LNCaP clone FGC (cell line): ENCODE measurements around the gene FBXO31.

Source experiments
- DNase-seq: peaks from one replicate; pipeline ENCODE4 v3.0.0-alpha.2; 2011; ENCODE audit warnings: low read depth
- H3K4me3 ChIP-seq: 2 replicates; pipeline ENCODE4 v1.5.1; 2011; ENCODE audit warnings: mild to moderate bottlenecking, low read depth, low read length, control low read depth
- CTCF ChIP-seq: IDR thresholded peaks from 2 replicates; pipeline ENCODE4 v1.5.1; 2012; ENCODE audit warnings: mild to moderate bottlenecking; ENCODE audit not compliant: control insufficient read depth, insufficient read depth; ENCODE audit errors: extremely low read depth

FBXO31 gene, protein sequence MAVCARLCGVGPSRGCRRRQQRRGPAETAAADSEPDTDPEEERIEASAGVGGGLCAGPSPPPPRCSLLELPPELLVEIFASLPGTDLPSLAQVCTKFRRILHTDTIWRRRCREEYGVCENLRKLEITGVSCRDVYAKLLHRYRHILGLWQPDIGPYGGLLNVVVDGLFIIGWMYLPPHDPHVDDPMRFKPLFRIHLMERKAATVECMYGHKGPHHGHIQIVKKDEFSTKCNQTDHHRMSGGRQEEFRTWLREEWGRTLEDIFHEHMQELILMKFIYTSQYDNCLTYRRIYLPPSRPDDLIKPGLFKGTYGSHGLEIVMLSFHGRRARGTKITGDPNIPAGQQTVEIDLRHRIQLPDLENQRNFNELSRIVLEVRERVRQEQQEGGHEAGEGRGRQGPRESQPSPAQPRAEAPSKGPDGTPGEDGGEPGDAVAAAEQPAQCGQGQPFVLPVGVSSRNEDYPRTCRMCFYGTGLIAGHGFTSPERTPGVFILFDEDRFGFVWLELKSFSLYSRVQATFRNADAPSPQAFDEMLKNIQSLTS

DNA sequence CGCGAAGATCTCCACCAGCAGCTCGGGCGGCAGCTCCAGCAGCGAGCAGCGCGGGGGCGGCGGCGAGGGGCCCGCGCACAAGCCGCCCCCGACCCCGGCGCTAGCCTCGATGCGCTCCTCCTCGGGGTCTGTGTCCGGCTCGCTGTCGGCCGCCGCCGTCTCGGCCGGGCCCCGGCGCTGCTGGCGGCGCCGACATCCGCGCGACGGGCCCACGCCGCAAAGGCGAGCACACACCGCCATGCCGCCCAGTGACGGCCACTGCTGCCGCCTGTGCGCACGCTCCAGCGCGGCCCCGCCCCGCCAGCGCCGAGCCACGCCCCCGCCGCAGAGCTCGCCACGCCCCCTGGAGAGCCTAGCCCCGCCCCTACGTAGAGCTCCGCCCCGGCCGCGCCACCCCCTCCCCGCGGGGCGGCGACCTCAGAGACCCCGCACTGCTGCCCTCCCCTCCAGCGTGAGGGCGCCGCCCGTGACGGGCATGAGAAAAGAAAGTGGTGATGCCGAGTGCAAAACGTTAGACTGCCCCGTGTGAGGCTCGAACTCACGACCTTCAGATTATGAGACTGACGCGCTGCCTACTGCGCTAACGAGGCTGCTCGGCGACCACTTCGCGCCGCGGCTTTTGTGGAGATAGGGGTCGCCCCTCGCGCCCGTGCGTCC is at the start of gene FBXO31:
TSS of gene FBXO31 (minus strand) at position 272 of the 657 bp plus-strand sequence. CDS start at position 240, 32 bp downstream.
- H3K4me3 ChIP-seq, result peak within 1 kb of the TSS; percentile 77
- TF ChIP-seq CTCF, result no peak
- DNase-seq, result no peak

GRCh38 chr16:87432330-87432915 is 48.8 kb upstream of the FBXO31 start:
- no peak for DNase-seq
- TF ChIP-seq CTCF, result no peak
- H3K4me3 ChIP-seq, result no peak overlapping the region

GRCh38 chr16:87431926-87432325 is 48.4 kb upstream of the FBXO31 start:
- DNase-seq, result no peak
- TF ChIP-seq CTCF, result no peak
- no peak overlapping the region for H3K4me3 ChIP-seq

GRCh38 chr16:87426423-87427215 is 43.0 kb upstream of the FBXO31 start:
- DNase-seq, result no peak
- H3K4me3 ChIP-seq, result no peak overlapping the region
- no peak for TF ChIP-seq CTCF

GRCh38 chr16:87425941-87426340 is 42.4 kb upstream of the FBXO31 start:
- no peak for DNase-seq
- no peak overlapping the region for H3K4me3 ChIP-seq
- TF ChIP-seq CTCF, result no peak

GRCh38 chr16:87424266-87424665 is 40.7 kb upstream of the FBXO31 start:
- TF ChIP-seq CTCF, result no peak
- no peak for DNase-seq
- H3K4me3 ChIP-seq, result no peak overlapping the region
